ENCODE measurements around the gene CEP350. TPM values are rescaled to one million over a fixed set of nuclear protein-coding genes. Genes with fewer than 3 reads are reported as not detected.

CEP350 gene
- total RNA-seq, 2 donors from 2014 or later, result 34.7 to 50.6 TPM

DNA sequence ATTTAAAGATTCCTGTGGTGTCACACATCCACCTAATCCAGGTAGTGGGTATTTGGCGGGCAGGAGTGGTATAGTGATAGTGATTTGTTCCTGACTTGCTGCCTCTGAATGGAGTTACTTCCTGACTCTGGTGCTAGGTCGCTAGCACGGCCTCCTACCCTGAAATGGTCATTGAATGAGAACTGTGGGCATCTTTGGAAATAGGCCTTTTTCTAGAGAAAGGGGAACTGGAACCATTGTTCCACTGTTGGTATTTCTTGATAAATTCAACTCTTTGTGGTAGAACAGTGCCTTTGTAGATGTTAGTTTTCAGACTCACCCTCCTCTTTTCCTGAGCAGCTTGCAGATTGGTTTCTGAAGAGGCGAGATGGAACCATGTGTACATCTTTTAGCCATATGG lies 201.6 kb downstream of the CEP350 start:
- no peaks in the 10 kb centered on the region for H3K36me3 ChIP-seq
- H3K4me1 ChIP-seq, result peaks cover 31% of the 10 kb centered on the region
- peak overlapping the region; percentile 100 for H3K4me3 ChIP-seq
- no peaks in the 10 kb centered on the region for H3K27me3 ChIP-seq
- no peak for DNase-seq
- TF ChIP-seq, protein P1, sequence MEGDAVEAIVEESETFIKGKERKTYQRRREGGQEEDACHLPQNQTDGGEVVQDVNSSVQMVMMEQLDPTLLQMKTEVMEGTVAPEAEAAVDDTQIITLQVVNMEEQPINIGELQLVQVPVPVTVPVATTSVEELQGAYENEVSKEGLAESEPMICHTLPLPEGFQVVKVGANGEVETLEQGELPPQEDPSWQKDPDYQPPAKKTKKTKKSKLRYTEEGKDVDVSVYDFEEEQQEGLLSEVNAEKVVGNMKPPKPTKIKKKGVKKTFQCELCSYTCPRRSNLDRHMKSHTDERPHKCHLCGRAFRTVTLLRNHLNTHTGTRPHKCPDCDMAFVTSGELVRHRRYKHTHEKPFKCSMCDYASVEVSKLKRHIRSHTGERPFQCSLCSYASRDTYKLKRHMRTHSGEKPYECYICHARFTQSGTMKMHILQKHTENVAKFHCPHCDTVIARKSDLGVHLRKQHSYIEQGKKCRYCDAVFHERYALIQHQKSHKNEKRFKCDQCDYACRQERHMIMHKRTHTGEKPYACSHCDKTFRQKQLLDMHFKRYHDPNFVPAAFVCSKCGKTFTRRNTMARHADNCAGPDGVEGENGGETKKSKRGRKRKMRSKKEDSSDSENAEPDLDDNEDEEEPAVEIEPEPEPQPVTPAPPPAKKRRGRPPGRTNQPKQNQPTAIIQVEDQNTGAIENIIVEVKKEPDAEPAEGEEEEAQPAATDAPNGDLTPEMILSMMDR (IDR thresholded peaks at IDR 0.05), result no peak
- peak overlapping the region; percentile 88 for H3K27ac ChIP-seq
- H3K9me3 ChIP-seq, result no peaks in the 10 kb centered on the region
- H3K9ac ChIP-seq (ENCODE audit: low read depth in 2 of 2, low read length in 2 of 2), result peak overlapping the region in 1 of 2 donors; percentile 49
- intact Hi-C loops (cut with DNase I), result no loop called here

DNA sequence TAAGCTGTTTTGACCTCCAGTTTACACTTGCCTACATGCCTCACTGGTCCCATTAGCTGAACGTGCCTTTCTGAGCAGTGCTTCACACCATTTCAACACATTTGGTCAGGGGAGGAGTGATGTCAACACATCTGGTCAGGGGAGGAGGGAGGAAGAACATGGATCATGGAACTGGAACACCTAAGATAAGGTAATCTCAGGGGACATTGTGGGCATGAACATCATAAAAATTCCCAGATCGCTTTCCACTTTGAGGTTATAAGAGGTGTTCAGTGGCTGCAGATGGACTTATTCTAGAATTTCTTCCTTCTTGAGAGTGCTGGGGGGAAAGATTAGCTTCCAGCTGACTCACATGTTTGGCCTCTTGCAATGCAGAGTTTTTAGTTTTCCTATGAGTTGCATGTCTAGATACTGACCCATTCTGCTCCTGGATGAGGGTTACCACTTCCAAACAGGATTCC lies 202.1 kb downstream of the CEP350 start:
- TF ChIP-seq, protein P1 (IDR thresholded peaks at IDR 0.05), result no peak
- Histone ChIP-seq H3K27me3 (no peaks in the 10 kb centered on the region), H3K36me3 (no peaks in the 10 kb centered on the region), H3K9ac (ENCODE audit: low read depth in 2 of 2, low read length in 2 of 2) (peak overlapping the region in 1 of 2 donors; percentile 52), H3K4me3 (peak overlapping the region; percentile 100), H3K27ac (peak overlapping the region; percentile 88), H3K4me1 (peaks cover 31% of the 10 kb centered on the region), H3K9me3 (no peaks in the 10 kb centered on the region)
- intact Hi-C loops (cut with DNase I), result no loop called here
- no peak for DNase-seq

DNA sequence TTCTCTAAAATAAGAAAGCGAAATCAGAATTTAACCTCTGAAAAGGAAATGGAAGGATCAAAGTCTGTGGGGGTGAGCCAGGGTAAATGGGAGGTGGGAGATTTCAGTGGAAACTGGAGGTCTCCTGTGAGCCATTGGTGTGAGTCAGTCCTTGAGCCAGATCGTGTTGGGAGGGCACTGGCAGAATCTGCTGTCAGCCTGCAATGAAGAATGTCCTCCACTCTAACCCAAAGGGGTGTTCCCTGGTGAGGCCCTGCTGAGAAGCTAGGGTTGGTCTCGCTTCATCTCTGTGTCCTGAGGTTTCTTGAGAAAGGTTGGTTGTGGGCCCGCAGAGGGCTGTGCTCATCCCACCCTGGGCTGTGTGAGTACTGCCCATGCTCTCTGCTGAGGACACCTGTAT lies 202.5 kb downstream of the CEP350 start:
- no peaks in the 10 kb centered on the region for H3K36me3 ChIP-seq
- TF ChIP-seq, protein P1 (IDR thresholded peaks at IDR 0.05), result no peak
- intact Hi-C loops (cut with DNase I), result no loop called here
- peak overlapping the region in 1 of 2 donors; percentile 52 for H3K9ac ChIP-seq (ENCODE audit: low read depth in 2 of 2, low read length in 2 of 2)
- no peaks in the 10 kb centered on the region for H3K9me3 ChIP-seq
- peak overlapping the region; percentile 14 for H3K4me3 ChIP-seq
- peak overlapping the region; percentile 88 for H3K27ac ChIP-seq
- H3K27me3 ChIP-seq, result no peaks in the 10 kb centered on the region
- peaks cover 31% of the 10 kb centered on the region for H3K4me1 ChIP-seq
- DNase-seq, result peak; percentile 41

DNA sequence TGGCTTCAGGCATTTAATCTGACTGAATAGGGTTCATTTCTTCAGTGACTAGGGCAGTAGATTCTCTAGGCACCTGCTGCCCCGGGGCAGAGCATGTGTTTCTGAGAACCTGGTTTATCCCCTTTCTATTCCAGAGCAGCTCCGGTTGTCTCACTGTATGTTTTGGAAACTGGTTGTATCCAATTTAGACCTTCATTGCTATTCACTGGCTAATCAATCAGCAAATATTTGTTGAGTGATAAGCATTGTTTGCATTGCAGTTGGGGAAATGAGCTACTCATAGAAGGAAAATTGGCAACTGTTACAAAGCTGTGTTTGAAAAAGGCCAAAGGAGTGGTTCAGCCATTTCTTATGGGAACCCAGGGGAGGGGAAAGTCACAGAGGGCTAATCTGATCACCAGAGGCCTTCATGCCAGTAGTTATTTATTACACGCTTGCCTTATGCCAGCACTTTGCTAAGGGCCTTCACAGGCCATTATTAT lies 203.0 kb downstream of the CEP350 start:
- intact Hi-C loops (cut with DNase I), result no loop called here
- H3K4me3 ChIP-seq, result peak overlapping the region; percentile 14
- peak; percentile 69 for DNase-seq
- H3K27ac ChIP-seq, result peak overlapping the region; percentile 88
- H3K36me3 ChIP-seq, result no peaks in the 10 kb centered on the region
- no peaks in the 10 kb centered on the region for H3K9me3 ChIP-seq
- H3K4me1 ChIP-seq, result peaks cover 35% of the 10 kb centered on the region
- TF ChIP-seq, protein P1 (IDR thresholded peaks at IDR 0.05), result no peak
- no peaks in the 10 kb centered on the region for H3K27me3 ChIP-seq
- peak overlapping the region in 1 of 2 donors; percentile 52 for H3K9ac ChIP-seq (ENCODE audit: low read depth in 2 of 2, low read length in 2 of 2)

DNA sequence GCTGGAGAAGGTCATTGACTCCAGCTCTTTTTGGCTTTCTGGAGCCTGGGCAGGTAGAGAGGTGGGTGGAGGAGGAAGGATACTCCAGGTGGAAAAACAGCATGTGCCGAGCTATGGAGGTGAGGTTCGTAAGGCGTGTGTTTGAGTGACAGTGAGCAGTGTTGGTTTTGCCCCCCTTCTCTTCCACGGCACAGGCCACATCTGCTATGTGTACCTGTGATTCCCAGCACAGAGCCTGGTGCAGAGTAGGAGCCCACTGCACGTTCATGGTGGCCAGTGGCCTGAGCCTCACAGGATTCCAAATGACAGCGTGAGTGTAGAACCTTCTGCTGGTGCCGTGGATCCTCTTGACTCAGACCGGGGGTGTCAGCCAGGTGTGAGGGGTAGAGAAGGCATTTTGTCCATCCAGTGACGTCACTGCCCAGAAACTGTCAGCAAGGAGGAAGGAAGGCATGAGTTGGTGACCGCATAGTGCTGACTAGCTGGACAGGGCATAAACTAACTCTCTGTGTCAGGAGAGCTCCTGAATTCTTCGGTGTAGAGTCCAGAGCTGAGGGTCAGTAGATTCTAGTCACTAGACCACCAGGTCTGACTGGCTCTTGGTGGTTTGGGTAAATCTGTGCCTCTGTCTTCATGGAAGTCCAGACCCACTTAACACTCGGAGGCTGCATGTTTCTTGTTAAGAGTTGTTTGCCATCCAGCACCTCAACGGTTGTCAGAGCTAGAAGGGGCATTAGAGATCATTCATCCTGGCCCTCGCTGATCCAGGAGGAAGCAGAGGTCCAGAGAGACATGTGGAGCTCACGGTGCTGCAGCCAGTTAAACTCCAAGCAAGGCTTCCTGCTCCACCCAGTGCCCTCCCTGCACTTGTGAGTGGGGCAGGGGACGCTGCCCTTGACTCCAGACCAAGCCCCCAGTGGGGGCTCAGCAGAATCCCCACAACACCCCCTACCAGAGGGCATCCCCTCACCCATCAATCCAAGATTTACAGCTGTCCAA lies 203.8 kb downstream of the CEP350 start:
- Histone ChIP-seq H3K4me3 (no peak overlapping the region), H3K9me3 (no peaks in the 10 kb centered on the region), H3K4me1 (peaks cover 36% of the 10 kb centered on the region), H3K27me3 (no peaks in the 10 kb centered on the region), H3K27ac (peak overlapping the region; percentile 88), H3K9ac (ENCODE audit: low read depth in 2 of 2, low read length in 2 of 2) (peak overlapping the region in 1 of 2 donors; percentile 52), H3K36me3 (no peaks in the 10 kb centered on the region)
- TF ChIP-seq, protein P1 (IDR thresholded peaks at IDR 0.05), result no peak
- intact Hi-C loops (cut with DNase I), result no loop called here
- DNase-seq, result peak; percentile 56
